Stimulated activated CD4-positive, alpha-beta T cell treated with anti-CD3 and anti-CD28 coated beads, Interleukin-12 subunit alpha, Interleukin-12 subunit beta, amount 100 ng/mL, for 48 hours (primary cell): ENCODE data around the gene EVI5.
A peak's percentile ranks its signal among the peaks of the same experiment; 100 is the strongest.

Source experiments
- DNase-seq, 3 donors: peaks; one replicate each; pipeline ENCODE4 v3.0.0-alpha.2; 2020; ENCODE audit warnings: low read depth in 2 of 3, low spot score in 1 of 3

EVI5 gene

DNA sequence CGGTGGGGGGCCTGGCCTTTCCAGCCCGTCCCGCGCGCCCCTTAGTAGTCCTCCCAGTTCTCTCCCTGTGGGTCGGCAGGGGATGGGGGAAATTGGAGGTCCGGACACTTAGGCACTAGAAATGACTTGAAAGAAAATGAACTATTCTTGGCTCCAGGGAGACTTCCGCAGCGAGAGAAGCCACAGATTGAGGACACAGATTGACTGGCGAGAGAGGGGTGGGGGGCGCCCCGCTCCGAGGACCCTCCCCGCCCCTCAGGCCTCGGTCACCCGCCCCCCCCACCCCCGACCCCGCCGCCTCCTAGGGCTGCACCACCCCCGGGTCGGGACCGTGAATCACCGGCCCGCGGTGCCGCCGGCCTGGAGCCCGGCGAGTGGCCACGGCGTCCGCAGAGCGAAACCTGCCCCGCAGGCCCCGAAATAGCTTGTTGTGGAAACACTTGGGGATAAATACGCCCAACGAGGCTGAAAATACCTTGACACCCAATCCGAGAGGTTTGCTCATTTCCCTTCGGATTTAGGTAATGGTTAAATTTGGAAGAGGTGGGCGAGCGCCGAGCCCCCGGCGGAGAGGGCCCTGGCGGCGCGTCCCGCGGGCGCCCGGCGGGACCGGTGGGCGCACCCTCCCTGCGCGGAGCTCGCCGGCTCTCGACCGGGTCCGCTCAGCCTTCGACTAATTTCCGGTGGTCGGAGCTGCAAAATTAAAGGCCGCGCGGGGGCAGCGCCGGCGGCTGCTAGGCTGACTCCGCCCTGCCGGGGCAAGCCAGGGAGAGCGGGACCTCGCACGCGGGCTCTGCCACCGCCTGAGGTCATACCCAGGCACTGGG is 298.4 kb downstream of the EVI5 start, which contains the start of gene GFI1:
GFI1 (minus strand) TSS at position 675 of the 827 bp plus-strand sequence. CDS start 3,438 bp downstream, outside the sequence.
- peak; percentile 59 to 74 (median 74) for DNase-seq

DNA sequence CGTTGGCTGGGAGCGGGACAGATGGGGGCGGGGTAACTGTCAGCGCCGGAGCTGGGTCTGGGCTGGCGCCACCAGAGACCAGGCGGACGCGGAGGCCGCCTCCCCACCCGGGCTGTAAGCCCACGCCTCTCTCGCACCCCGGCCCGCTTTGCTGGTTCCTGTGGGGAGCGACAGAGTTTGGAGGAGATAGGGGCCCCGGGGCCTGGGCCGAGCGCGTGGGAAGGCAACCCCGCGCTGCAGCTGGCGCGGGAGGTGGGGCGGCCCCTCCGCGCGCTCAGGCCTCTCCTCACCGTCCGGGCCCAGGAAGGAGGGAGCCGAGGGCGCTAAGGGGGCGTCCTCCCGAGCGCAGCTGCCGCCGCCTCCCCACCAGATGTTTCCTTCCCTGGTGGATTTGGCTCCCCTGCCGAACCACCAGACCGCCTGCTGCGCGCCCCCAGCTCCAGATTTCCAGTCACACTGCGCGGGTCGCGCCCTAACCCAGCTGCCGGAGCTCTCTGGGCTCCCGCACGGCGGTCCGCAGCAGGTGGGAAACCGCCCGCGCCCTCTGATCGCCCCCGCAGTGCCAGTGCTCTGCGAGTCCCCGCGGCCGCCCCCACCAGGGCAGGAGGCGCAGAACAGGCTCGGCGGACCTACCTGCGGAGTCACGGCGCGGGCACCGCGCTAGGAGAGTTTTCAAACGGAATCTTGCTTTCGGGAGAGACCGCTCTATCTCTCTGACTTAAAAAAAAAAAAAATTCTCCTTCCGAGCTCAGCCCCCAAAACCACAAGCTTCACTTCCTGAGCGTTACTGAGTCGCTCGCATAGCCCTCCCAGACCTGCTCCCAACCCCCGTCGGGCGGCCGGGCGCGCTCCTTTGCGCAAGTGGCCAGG is 299.3 kb downstream of the EVI5 start:
- DNase-seq: peak; percentile 82 to 87 (median 83)

- DNase-seq: peak in 2 of 3 donors; percentile 46 to 66
Observed at GRCh38 chr1:92484472-92485380, 300.2 kb downstream of the EVI5 start.

- peak; percentile 59 to 74 (median 73) for DNase-seq
Observed at GRCh38 chr1:92483610-92484471, 301.1 kb downstream of the EVI5 start.

DNA sequence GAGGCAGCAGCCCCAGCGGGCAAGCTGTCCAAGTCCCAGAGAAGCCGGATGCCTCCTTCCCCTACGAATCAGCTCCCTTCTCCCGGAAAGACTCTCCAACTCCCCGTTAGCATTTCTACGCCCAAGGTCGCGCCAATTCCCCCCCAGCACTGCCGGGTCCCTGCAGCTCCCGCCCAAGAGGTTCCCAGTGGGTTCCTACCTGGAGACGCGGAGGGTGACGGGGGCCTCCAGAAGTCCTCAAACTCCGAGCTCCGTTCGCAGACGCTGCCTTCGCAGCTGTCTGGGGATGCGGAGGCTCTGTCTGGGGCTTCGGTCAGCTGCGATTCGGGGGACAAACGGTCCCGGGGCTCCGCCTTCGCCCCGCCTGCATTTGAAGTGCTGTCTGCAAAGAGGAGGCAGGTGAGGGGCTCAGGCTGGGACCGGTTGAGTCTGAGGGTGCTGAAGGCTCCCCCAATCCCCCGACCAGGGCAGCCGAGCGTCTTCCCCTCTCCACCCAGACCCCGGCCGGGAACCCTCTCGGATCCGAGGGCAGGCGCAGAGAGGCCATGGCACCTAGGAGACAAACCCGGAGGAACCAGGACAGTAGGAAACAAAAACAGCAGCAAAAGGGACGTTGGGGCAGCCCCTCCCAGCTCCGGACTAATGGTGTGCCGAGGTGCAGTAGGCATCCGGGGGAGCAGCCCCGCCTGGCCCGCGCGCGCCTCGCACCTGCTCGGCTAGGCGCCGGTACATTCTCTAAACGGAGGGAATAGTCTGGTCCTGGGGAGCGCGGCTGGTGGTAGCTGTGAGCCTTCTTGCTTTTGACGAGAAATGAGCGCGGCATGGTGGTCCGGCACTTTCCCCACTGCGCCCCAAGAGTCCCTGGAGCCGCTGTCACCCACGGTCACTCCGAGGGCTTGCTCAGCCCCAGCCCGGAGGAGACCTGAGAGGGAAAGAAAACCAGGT is 302.0 kb downstream of the EVI5 start:
- DNase-seq: no peak

GRCh38 chr1:92481971-92482664 is 302.8 kb downstream of the EVI5 start:
- no peak for DNase-seq

- DNase-seq: no peak
Observed at GRCh38 chr1:92481599-92481925, 303.3 kb downstream of the EVI5 start.

GRCh38 chr1:92480813-92481598 is 303.9 kb downstream of the EVI5 start:
- no peak for DNase-seq

DNA sequence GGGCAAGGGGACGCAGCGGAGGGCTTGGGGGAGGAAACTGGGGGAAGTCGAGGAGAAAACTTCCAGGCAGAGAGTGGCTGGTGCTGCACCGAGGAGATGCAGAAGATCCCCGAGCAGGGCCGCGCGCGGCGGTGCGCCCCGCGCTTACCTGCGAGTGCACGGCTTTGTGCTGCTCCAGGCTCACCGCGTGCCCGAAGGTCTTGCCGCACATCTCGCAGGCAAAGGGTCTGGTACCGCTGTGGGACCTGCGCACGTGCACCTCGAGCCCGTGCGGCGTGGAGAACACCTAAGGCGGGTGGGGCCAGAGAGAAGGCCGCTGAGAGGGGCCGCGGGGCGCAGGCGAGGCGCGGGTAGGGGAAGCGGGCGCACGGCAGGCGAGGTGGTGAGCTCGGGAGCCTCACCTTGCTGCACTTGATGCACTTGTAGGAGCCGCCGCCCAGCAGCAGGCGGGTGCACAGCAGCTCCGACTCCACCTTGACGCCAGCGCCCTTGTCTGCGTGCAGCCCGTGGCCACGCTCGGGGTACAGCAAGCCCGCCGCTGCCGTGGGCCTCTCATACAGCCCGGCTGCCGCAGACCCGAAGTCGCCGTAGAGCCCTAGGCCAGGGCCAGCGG is 304.6 kb downstream of the EVI5 start:
- no peak for DNase-seq

- no peak for DNase-seq
Observed at GRCh38 chr1:92479587-92479986, 305.3 kb downstream of the EVI5 start.

GRCh38 chr1:92478393-92478792 is 306.5 kb downstream of the EVI5 start:
- no peak for DNase-seq

GRCh38 chr1:92476071-92476631 is 308.8 kb downstream of the EVI5 start:
- peak in 1 of 3 donors; percentile 22 for DNase-seq

DNA sequence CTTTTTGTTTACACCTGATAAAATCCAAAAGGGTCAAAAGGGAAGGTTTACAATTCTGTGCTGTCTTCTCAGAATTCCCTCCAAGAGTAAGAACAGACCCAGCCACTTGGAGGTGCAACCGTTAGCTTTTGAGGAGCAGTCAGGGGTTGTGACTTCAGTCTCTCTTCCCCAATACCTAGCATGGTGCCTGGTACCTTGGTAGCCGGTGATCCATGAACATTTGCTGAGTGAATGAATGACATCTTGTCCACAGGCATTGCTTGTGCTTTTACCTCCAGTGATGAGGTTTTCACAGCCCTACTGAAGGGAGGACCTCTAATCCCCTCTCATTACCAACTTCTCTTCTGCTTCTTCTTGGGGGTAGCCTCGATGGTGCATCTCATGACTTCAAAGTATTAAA is 309.9 kb downstream of the EVI5 start:
- DNase-seq: no peak

- peak in 1 of 3 donors; percentile 48 for DNase-seq
Observed at GRCh38 chr1:92473781-92474495, 311.0 kb downstream of the EVI5 start.

DNA sequence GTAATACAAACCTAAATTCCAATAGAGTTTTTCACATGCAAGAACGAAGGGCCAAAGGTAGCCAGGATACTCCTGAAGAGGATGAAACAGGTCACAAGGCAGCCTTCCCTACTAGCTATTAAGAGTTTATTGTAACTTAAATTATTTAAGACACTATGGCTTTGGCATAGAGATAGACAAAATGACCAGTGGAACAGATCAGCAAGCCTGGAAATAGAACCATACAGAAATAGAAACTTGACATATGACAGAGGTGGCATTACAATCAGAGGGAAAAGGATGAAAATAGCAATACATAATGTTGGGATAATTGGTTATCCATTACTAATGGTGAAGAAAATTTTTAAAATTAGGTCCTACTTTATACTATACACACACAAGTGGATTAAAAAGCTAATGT is 314.7 kb downstream of the EVI5 start:
- no peak for DNase-seq

- no peak for DNase-seq
Observed at GRCh38 chr1:92466683-92467352, 318.1 kb downstream of the EVI5 start.
